ENCODE results near the gene RPS24. TPM values are rescaled to one million over a fixed set of nuclear protein-coding genes. Genes with fewer than 3 reads are reported as not detected.

Gene RPS24
- total and polyA plus RNA-seq, 2 of the 13 experiments (the other 11 are each of a cell fraction or from before 2014, with no cell fraction given), result 2,690 to 3,319 TPM

GRCh38 chr10:78033637-78034470, at the start of gene RPS24 (continued):
- TF ChIP-seq, protein P1, sequence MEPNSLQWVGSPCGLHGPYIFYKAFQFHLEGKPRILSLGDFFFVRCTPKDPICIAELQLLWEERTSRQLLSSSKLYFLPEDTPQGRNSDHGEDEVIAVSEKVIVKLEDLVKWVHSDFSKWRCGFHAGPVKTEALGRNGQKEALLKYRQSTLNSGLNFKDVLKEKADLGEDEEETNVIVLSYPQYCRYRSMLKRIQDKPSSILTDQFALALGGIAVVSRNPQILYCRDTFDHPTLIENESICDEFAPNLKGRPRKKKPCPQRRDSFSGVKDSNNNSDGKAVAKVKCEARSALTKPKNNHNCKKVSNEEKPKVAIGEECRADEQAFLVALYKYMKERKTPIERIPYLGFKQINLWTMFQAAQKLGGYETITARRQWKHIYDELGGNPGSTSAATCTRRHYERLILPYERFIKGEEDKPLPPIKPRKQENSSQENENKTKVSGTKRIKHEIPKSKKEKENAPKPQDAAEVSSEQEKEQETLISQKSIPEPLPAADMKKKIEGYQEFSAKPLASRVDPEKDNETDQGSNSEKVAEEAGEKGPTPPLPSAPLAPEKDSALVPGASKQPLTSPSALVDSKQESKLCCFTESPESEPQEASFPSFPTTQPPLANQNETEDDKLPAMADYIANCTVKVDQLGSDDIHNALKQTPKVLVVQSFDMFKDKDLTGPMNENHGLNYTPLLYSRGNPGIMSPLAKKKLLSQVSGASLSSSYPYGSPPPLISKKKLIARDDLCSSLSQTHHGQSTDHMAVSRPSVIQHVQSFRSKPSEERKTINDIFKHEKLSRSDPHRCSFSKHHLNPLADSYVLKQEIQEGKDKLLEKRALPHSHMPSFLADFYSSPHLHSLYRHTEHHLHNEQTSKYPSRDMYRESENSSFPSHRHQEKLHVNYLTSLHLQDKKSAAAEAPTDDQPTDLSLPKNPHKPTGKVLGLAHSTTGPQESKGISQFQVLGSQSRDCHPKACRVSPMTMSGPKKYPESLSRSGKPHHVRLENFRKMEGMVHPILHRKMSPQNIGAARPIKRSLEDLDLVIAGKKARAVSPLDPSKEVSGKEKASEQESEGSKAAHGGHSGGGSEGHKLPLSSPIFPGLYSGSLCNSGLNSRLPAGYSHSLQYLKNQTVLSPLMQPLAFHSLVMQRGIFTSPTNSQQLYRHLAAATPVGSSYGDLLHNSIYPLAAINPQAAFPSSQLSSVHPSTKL (CRISPR knock-in tag; IDR thresholded peaks at IDR 0.05), result peak; percentile 56
- TF ChIP-seq ZFAT (CRISPR knock-in tag; conservative IDR thresholded peaks at IDR 0.05) (no peak), TIGD3 (CRISPR knock-in tag; IDR thresholded peaks at IDR 0.05; ENCODE audit: borderline replicate concordance) (0 out of 2 replicates have a peak, but pooled peaks have one; percentile 39), ZMYM2 (CRISPR knock-in tag; IDR thresholded peaks at IDR 0.05) (no peak), CHCHD3 (CRISPR knock-in tag; IDR thresholded peaks at IDR 0.05) (no peak), BORCS8-MEF2B (CRISPR knock-in tag; IDR thresholded peaks at IDR 0.05) (peak; percentile 88), ZBTB40 (IDR thresholded peaks at IDR 0.05) (no peak), ZBTB40 (CRISPR knock-in tag; IDR thresholded peaks at IDR 0.05) (peak; percentile 56; the same call in 1 of the 2 replicates), SALL2 (CRISPR knock-in tag; IDR thresholded peaks at IDR 0.05) (peak; percentile 63; the same call in 1 of the 2 replicates), BHLHE40 (IDR thresholded peaks at IDR 0.05; ENCODE audit: low read length) (no peak; the same call in 1 of the 2 replicates), ELF4 (CRISPR knock-in tag; IDR thresholded peaks at IDR 0.05; ENCODE audit: borderline replicate concordance) (no peak), SKI (IDR thresholded peaks at IDR 0.05; ENCODE audit: partially characterized antibody) (peak; percentile 35), THAP8 (CRISPR knock-in tag; IDR thresholded peaks at IDR 0.05; ENCODE audit: borderline replicate concordance) (no peak)

Measured in HepG2 (cell line).